Stomach (tissue), 4 donors: Measurements from ENCODE around the gene FAM120AOS.

ENCODE experiments used
- CTCF ChIP-seq, 7 experiments: fragments of 450-650 bp in 4 of 7; fragments of 200-600 bp in 3 of 7; sonication (generic) in 3 of 7; IDR thresholded peaks; one replicate each; pipeline ENCODE4 v1.5.1; 2016 to 2019; ENCODE audit warnings: antibody characterized with exemption in 7 of 7, control low read depth in 2 of 7, mild to moderate bottlenecking in 1 of 7
- POLR2A ChIP-seq, 4 donors: fragments of 450-650 bp; IDR thresholded peaks; one replicate each; pipeline ENCODE4 v1.6.1; 2016; ENCODE audit warnings: antibody characterized with exemption in 4 of 4, control low read depth in 2 of 4, mild to moderate bottlenecking in 1 of 4, moderate library complexity in 1 of 4
- POLR2AphosphoS5 ChIP-seq, 3 donors: sonication (generic); formaldehyde crosslinking; IDR thresholded peaks; one replicate each; pipeline ENCODE4 v1.6.1; 2016; ENCODE audit warnings: antibody characterized with exemption in 3 of 3

DNA sequence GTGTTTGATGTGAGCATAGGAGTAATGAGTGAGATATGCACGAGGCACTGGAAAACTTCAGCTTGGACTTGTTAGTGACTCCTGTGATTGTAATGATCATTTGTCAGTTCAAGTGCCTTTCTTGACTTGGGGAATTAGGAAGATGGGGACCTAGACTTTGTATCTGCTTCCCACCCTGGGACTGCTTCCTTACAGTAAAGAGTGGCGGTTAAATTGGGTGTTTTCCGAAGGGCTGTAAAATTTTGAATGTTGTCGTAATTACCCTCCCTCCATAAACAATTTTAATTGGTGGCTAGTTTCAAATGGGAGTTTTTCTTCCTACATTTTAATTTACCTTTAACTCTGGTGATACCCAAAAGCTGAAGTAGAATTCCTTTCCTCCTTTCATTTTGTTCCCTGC, 23.5 kb upstream of the FAM120AOS start:
- TF ChIP-seq CTCF (IDR thresholded peaks at IDR 0.05), result no peak
- TF ChIP-seq POLR2AphosphoS5 (IDR thresholded peaks at IDR 0.05), result no peak
- TF ChIP-seq POLR2A (IDR thresholded peaks at IDR 0.05), result no peak
